RWPE2 (cell line): ENCODE results near the gene SH2B3.

Source experiments
- ATAC-seq: fragments of 200-7000 bp; cut with Tn5 transposase; 3 replicates; pipeline ENCODE4 v1.9.1; 2021; ENCODE audit warnings: low read depth
- DNase-seq: peaks from one replicate; pipeline ENCODE4 v3.0.0-alpha.2; 2020; ENCODE audit warnings: low spot score
- H3K27ac ChIP-seq: fragments of 450-650 bp; 2 replicates; pipeline ENCODE4 v1.5.1; 2017; ENCODE audit warnings: mild to moderate bottlenecking; ENCODE audit not compliant: poor library complexity, severe bottlenecking
- H3K27me3 ChIP-seq: fragments of 250-450 bp; sonication (Bioruptor Pico); 2 replicates; pipeline ENCODE4 v1.5.1; 2021; ENCODE audit warnings: mild to moderate bottlenecking, moderate library complexity; ENCODE audit not compliant: insufficient read depth, poor library complexity, severe bottlenecking
- H3K36me3 ChIP-seq: fragments of 250-450 bp; sonication (Bioruptor Pico); 2 replicates; pipeline ENCODE4 v1.5.1; 2020; ENCODE audit warnings: low read depth, mild to moderate bottlenecking, moderate library complexity
- H3K4me1 ChIP-seq: fragments of 250-450 bp; sonication (Bioruptor Pico); 2 replicates; pipeline ENCODE4 v1.5.1; 2021; ENCODE audit warnings: mild to moderate bottlenecking, moderate library complexity; ENCODE audit not compliant: insufficient read depth, poor library complexity, severe bottlenecking
- H3K4me3 ChIP-seq: fragments of 250-450 bp; sonication (Bioruptor Pico); 2 replicates; pipeline ENCODE4 v1.5.1; 2021; ENCODE audit warnings: mild to moderate bottlenecking, moderate library complexity; ENCODE audit not compliant: severe bottlenecking
- H3K9me3 ChIP-seq: fragments of 250-450 bp; sonication (Bioruptor Pico); 2 replicates; pipeline ENCODE4 v1.5.1; 2021; ENCODE audit warnings: mild to moderate bottlenecking, moderate library complexity; ENCODE audit not compliant: severe bottlenecking
- CTCF ChIP-seq: fragments of 450-650 bp; IDR thresholded peaks from one replicate; pipeline ENCODE4 v1.5.1; 2017; ENCODE audit warnings: mild to moderate bottlenecking, moderate library complexity; ENCODE audit not compliant: poor library complexity, severe bottlenecking

SH2B3 gene

GRCh38 chr12:111442301-111443045 is 36.8 kb downstream of the SH2B3 start:
- H3K27ac ChIP-seq, result peak overlapping the region; percentile 53
- TF ChIP-seq CTCF, result no peak
- no peaks in the 10 kb centered on the region for H3K9me3 ChIP-seq
- peaks cover 38% of the 10 kb centered on the region for H3K4me1 ChIP-seq
- H3K27me3 ChIP-seq, result no peaks in the 10 kb centered on the region
- DNase-seq, result no peak
- H3K4me3 ChIP-seq, result no peak overlapping the region
- H3K36me3 ChIP-seq, result peaks cover 10% of the 10 kb centered on the region; the same call in 1 of the 2 replicates
- ATAC-seq, result no peak

GRCh38 chr12:111443086-111443485 is 37.4 kb downstream of the SH2B3 start:
- ATAC-seq (no peak), DNase-seq (no peak)
- peaks cover 14% of the 10 kb centered on the region for H3K36me3 ChIP-seq
- TF ChIP-seq CTCF, result no peak
- no peaks in the 10 kb centered on the region for H3K9me3 ChIP-seq
- no peaks in the 10 kb centered on the region for H3K27me3 ChIP-seq
- H3K27ac ChIP-seq, result peak overlapping the region; percentile 53
- no peak overlapping the region for H3K4me3 ChIP-seq
- peaks cover 33% of the 10 kb centered on the region for H3K4me1 ChIP-seq

GRCh38 chr12:111443586-111443985 is 37.9 kb downstream of the SH2B3 start:
- peaks cover 28% of the 10 kb centered on the region for H3K4me1 ChIP-seq
- peak overlapping the region; percentile 53 for H3K27ac ChIP-seq
- no peak for TF ChIP-seq CTCF
- peak; percentile 49; the same call in 2 of the 3 replicates for ATAC-seq
- no peaks in the 10 kb centered on the region for H3K9me3 ChIP-seq
- H3K4me3 ChIP-seq, result no peak overlapping the region
- H3K27me3 ChIP-seq, result no peaks in the 10 kb centered on the region
- H3K36me3 ChIP-seq, result peaks cover 19% of the 10 kb centered on the region
- DNase-seq, result no peak

GRCh38 chr12:111444314-111444924 is 38.7 kb downstream of the SH2B3 start:
- peaks cover 27% of the 10 kb centered on the region for H3K36me3 ChIP-seq
- no peak for TF ChIP-seq CTCF
- H3K4me1 ChIP-seq, result peaks cover 24% of the 10 kb centered on the region
- no peaks in the 10 kb centered on the region for H3K9me3 ChIP-seq
- H3K27me3 ChIP-seq, result no peaks in the 10 kb centered on the region
- peak overlapping the region; percentile 53 for H3K27ac ChIP-seq
- DNase-seq (no peak), ATAC-seq (no peak)
- no peak overlapping the region for H3K4me3 ChIP-seq
